GM23338 (cell line): Measurements from ENCODE around the gene APLN. TPM values are rescaled to one million over a fixed set of nuclear protein-coding genes. Genes with fewer than 3 reads are reported as not detected.

Experiments used
- ATAC-seq: fragments of 200-7000 bp; cut with Tn5 transposase; 3 replicates; pipeline ENCODE4 v1.9.1; 2020
- DNase-seq: peaks from one replicate; pipeline ENCODE4 v3.0.0-alpha.2; 2015; ENCODE audit warnings: low spot score
- H2AFZ ChIP-seq: fragments of 200-600 bp; sonication (generic); 2 replicates; pipeline ENCODE4 v1.8.0; 2016; ENCODE audit warnings: antibody characterized with exemption, mild to moderate bottlenecking, moderate library complexity
- H3F3A ChIP-seq: fragments of 200-600 bp; sonication (generic); replicated peaks from 2 replicates; pipeline ENCODE4 v1.8.0; 2017; ENCODE audit warnings: antibody characterized with exemption, mixed run types, low read depth
- H3K27ac ChIP-seq: fragments of 200-600 bp; sonication (generic); 2 replicates; pipeline ENCODE4 v1.6.1; 2016; ENCODE audit warnings: low read depth
- H3K27me3 ChIP-seq: fragments of 200-600 bp; sonication (generic); 2 replicates; pipeline ENCODE4 v1.8.0; 2016; ENCODE audit warnings: mild to moderate bottlenecking, mixed run types, moderate library complexity; ENCODE audit not compliant: insufficient read depth
- H3K36me3 ChIP-seq: fragments of 200-600 bp; sonication (generic); 2 replicates; pipeline ENCODE4 v1.8.0; 2016; ENCODE audit warnings: mild to moderate bottlenecking; ENCODE audit not compliant: insufficient read depth
- H3K4me1 ChIP-seq: fragments of 200-600 bp; sonication (generic); 2 replicates; pipeline ENCODE4 v1.8.0; 2016; ENCODE audit warnings: mild to moderate bottlenecking, moderate library complexity; ENCODE audit not compliant: insufficient read depth
- H3K4me2 ChIP-seq: fragments of 200-600 bp; sonication (generic); 2 replicates; pipeline ENCODE4 v1.7.1; 2017; ENCODE audit warnings: mixed run types
- H3K4me3 ChIP-seq: fragments of 200-600 bp; sonication (generic); 2 replicates; pipeline ENCODE4 v1.6.1; 2016; ENCODE audit warnings: mixed run types
- H3K79me2 ChIP-seq: fragments of 200-600 bp; sonication (generic); replicated peaks from 2 replicates; pipeline ENCODE4 v1.8.0; 2017; ENCODE audit warnings: mild to moderate bottlenecking; ENCODE audit not compliant: insufficient read depth
- H3K9me2 ChIP-seq: fragments of 200-600 bp; sonication (generic); 2 replicates; pipeline ENCODE4 v1.8.0; 2017; ENCODE audit not compliant: insufficient read depth
- H4K20me1 ChIP-seq: fragments of 200-600 bp; sonication (generic); replicated peaks from 2 replicates; pipeline ENCODE4 v1.8.0; 2017; ENCODE audit warnings: mild to moderate bottlenecking; ENCODE audit not compliant: insufficient read depth
- H3K27ac Mint-ChIP-seq: 2 replicates; pipeline ENCODE4 v1.8.0; 2020; ENCODE audit warnings: inconsistent platforms, mild to moderate bottlenecking, moderate library complexity, mixed read lengths
- H3K27me3 Mint-ChIP-seq: 3 replicates; pipeline ENCODE4 v1.8.0; 2022; ENCODE audit warnings: low read depth, mild to moderate bottlenecking, moderate library complexity, mixed read lengths, inconsistent platforms; ENCODE audit not compliant: insufficient read depth, poor library complexity
- H3K36me3 Mint-ChIP-seq: 3 replicates; pipeline ENCODE4 v1.8.0; 2021; ENCODE audit warnings: low read depth, mild to moderate bottlenecking, inconsistent platforms, moderate library complexity, mixed read lengths
- H3K4me1 Mint-ChIP-seq: 3 replicates; pipeline ENCODE4 v1.8.0; 2020; ENCODE audit warnings: mild to moderate bottlenecking, inconsistent platforms, mixed read lengths
- H3K4me3 Mint-ChIP-seq: 3 replicates; pipeline ENCODE4 v1.8.0; 2021; ENCODE audit warnings: moderate library complexity, mild to moderate bottlenecking, inconsistent platforms, mixed read lengths
- H3K9me3 Mint-ChIP-seq: 3 replicates; pipeline ENCODE4 v1.8.0; 2020; ENCODE audit warnings: moderate library complexity, mild to moderate bottlenecking, inconsistent platforms, mixed read lengths
- CREB1 ChIP-seq: fragments of 250-450 bp; sonication (Bioruptor Pico); IDR thresholded peaks from 2 replicates; pipeline ENCODE4 v1.5.0; 2020; ENCODE audit warnings: low read depth, mild to moderate bottlenecking, moderate library complexity
- EZH2 ChIP-seq: fragments of 200-600 bp; sonication (generic); IDR thresholded peaks from one replicate; pipeline ENCODE4 v1.8.0; 2017; ENCODE audit warnings: antibody characterized with exemption, mild to moderate bottlenecking, low read depth; ENCODE audit not compliant: unreplicated experiment
- JUNB ChIP-seq: IDR thresholded peaks from one replicate; pipeline ENCODE4 v1.6.1; 2016; ENCODE audit warnings: antibody characterized with exemption; ENCODE audit not compliant: unreplicated experiment
- NANOG ChIP-seq: IDR thresholded peaks from 2 replicates; pipeline ENCODE4 v1.6.1; 2016; ENCODE audit warnings: antibody characterized with exemption, borderline replicate concordance
- STAT1 ChIP-seq: IDR thresholded peaks from one replicate; pipeline ENCODE4 v1.6.1; 2016; ENCODE audit warnings: antibody characterized with exemption; ENCODE audit not compliant: unreplicated experiment
- polyA plus RNA-seq: library from polyadenylated mRNA; unstranded; fragments of >200 nt; fragmentation: Nextera tagmentation; extraction: Ambion mirVana; gene quantifications from 2 replicates; pipeline ENCODE4 v1.2.1, GENCODE V29; 2016
- total RNA-seq: library from RNA; depleted of rRNA; stranded (reverse); fragments of >200 nt; shearing (Covaris generic); gene quantifications from 2 replicates; pipeline ENCODE4 v1.2.3, GENCODE V29; 2014
- TF ChIP-seq, protein P1 (sequence below), 2 experiments: fragments of 200-600 bp in 1 of 2; sonication (generic) in 1 of 2; conservative IDR thresholded peaks; 2 replicates each; pipeline versions ENCODE4 v1.5.1 to v1.6.1; 2016 to 2017; ENCODE audit warnings: antibody characterized with exemption in 2 of 2, low read depth in 2 of 2, mild to moderate bottlenecking in 2 of 2, moderate library complexity in 1 of 2
- TF ChIP-seq, protein P2 (sequence below): IDR thresholded peaks from one replicate; pipeline ENCODE4 v1.6.1; 2018; ENCODE audit warnings: antibody characterized with exemption; ENCODE audit not compliant: unreplicated experiment
- TF ChIP-seq, protein P3 (sequence below): IDR thresholded peaks from 2 replicates; pipeline ENCODE4 v1.6.1; 2016; ENCODE audit warnings: antibody characterized with exemption
- TF ChIP-seq, protein P4 (sequence below): fragments of 250-450 bp; sonication (Bioruptor Pico); IDR thresholded peaks from 2 replicates; pipeline ENCODE4 v1.5.0; 2020; ENCODE audit warnings: mild to moderate bottlenecking, moderate library complexity

Gene APLN
- total and polyA plus RNA-seq, 2 experiments from 2014 or later: 0.49 to 0.60 TPM

DNA sequence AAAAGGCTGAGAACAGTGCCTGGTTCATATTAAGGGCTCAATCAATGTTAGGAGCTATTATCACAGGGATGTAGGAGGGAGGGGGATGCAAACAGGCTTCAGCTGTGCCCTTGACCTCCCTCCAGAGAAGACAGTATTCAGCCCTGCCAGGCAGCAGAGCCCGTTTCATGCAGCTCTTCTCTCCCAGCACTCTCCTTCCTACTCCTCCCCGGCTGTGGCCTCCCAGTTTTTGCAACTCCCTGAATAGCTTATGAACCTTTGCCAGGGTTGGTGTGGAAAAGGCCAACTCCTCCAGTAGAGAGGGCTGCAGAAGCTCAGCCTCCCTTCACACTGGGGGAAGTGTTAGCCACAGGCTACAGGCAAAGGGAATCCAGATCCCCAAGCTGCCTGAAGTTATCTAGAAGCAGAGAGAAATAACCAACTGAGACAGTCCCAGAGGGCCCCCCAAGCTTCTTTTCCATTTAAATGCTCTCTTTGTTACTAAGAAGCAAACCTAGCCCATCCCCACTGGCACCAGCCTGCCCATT is 31.7 kb upstream of the APLN start:
- DNase-seq: no peak
- peak; percentile 81 for ATAC-seq
- Histone ChIP-seq H3K9me2 (no peaks in the 10 kb centered on the region), H2AFZ (no peak overlapping the region; the same call in 1 of the 2 replicates), H3K36me3 (no peaks in the 10 kb centered on the region), H3K27ac (no peak overlapping the region), H3K79me2 (no peaks in the 10 kb centered on the region), H3F3A (no peaks in the 10 kb centered on the region), H3K27me3 (no peaks in the 10 kb centered on the region), H3K4me2 (no peak overlapping the region), H4K20me1 (no peaks in the 10 kb centered on the region), H3K4me3 (0 out of 2 replicates have a peak overlapping the region, but pooled peaks have one; percentile 26), H3K4me1 (no peaks in the 10 kb centered on the region)
- no peaks in the 10 kb centered on the region; the same call in 2 of the 3 replicates for H3K36me3 Mint-ChIP-seq
- H3K9me3 Mint-ChIP-seq: no peaks in the 10 kb centered on the region
- TF ChIP-seq, protein P1, sequence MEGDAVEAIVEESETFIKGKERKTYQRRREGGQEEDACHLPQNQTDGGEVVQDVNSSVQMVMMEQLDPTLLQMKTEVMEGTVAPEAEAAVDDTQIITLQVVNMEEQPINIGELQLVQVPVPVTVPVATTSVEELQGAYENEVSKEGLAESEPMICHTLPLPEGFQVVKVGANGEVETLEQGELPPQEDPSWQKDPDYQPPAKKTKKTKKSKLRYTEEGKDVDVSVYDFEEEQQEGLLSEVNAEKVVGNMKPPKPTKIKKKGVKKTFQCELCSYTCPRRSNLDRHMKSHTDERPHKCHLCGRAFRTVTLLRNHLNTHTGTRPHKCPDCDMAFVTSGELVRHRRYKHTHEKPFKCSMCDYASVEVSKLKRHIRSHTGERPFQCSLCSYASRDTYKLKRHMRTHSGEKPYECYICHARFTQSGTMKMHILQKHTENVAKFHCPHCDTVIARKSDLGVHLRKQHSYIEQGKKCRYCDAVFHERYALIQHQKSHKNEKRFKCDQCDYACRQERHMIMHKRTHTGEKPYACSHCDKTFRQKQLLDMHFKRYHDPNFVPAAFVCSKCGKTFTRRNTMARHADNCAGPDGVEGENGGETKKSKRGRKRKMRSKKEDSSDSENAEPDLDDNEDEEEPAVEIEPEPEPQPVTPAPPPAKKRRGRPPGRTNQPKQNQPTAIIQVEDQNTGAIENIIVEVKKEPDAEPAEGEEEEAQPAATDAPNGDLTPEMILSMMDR (conservative IDR thresholded peaks at IDR 0.05; ENCODE audit: low read depth in 2 of 2): no peak
- TF ChIP-seq NANOG: no peak
- TF ChIP-seq CREB1 (CRISPR knock-in tag): no peak
- peaks cover 3% of the 10 kb centered on the region for H3K27me3 Mint-ChIP-seq
- no peak overlapping the region for H3K4me3 Mint-ChIP-seq
- peaks cover 10% of the 10 kb centered on the region for H3K4me1 Mint-ChIP-seq
- no peak overlapping the region; the same call in 1 of the 2 replicates for H3K27ac Mint-ChIP-seq

DNA sequence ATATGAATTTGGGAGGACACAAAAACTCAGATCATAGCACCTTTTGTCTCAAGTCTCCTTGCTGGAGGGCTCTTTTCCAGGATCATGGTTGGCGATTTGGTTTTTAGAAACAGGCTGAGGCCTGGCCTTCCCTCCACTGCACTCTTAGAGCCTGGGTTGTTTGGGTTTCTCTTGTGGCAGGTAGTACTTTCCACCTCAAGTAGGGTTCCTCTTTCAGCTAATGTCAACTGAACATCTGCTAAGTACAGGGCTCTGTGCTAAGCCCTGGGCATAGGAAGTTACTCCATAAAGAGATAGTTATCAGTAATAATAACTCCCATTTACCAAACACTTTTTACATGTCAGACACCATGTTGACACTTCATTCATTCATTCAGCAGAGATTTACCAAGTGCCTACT is 28.2 kb upstream of the APLN start:
- no peak for ATAC-seq
- Histone ChIP-seq H3K79me2 (no peaks in the 10 kb centered on the region), H3K4me2 (no peak overlapping the region), H3K36me3 (no peaks in the 10 kb centered on the region), H4K20me1 (no peaks in the 10 kb centered on the region), H2AFZ (no peak overlapping the region), H3K9me2 (no peaks in the 10 kb centered on the region), H3K4me3 (no peak overlapping the region), H3K27ac (no peak overlapping the region), H3F3A (no peaks in the 10 kb centered on the region), H3K4me1 (no peaks in the 10 kb centered on the region; the same call in 1 of the 2 replicates), H3K27me3 (peaks cover 9% of the 10 kb centered on the region; the same call in 1 of the 2 replicates)
- Mint-ChIP-seq H3K9me3 (no peaks in the 10 kb centered on the region), H3K27me3 (peaks cover 3% of the 10 kb centered on the region), H3K4me3 (no peak overlapping the region), H3K27ac (no peak overlapping the region), H3K36me3 (no peaks in the 10 kb centered on the region; the same call in 2 of the 3 replicates), H3K4me1 (peaks cover 10% of the 10 kb centered on the region)
- no peak for DNase-seq
- no peak for TF ChIP-seq JUNB
- TF ChIP-seq, protein P2, sequence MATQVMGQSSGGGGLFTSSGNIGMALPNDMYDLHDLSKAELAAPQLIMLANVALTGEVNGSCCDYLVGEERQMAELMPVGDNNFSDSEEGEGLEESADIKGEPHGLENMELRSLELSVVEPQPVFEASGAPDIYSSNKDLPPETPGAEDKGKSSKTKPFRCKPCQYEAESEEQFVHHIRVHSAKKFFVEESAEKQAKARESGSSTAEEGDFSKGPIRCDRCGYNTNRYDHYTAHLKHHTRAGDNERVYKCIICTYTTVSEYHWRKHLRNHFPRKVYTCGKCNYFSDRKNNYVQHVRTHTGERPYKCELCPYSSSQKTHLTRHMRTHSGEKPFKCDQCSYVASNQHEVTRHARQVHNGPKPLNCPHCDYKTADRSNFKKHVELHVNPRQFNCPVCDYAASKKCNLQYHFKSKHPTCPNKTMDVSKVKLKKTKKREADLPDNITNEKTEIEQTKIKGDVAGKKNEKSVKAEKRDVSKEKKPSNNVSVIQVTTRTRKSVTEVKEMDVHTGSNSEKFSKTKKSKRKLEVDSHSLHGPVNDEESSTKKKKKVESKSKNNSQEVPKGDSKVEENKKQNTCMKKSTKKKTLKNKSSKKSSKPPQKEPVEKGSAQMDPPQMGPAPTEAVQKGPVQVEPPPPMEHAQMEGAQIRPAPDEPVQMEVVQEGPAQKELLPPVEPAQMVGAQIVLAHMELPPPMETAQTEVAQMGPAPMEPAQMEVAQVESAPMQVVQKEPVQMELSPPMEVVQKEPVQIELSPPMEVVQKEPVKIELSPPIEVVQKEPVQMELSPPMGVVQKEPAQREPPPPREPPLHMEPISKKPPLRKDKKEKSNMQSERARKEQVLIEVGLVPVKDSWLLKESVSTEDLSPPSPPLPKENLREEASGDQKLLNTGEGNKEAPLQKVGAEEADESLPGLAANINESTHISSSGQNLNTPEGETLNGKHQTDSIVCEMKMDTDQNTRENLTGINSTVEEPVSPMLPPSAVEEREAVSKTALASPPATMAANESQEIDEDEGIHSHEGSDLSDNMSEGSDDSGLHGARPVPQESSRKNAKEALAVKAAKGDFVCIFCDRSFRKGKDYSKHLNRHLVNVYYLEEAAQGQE: no peak
- no peak for TF ChIP-seq EZH2
- TF ChIP-seq, protein P3, sequence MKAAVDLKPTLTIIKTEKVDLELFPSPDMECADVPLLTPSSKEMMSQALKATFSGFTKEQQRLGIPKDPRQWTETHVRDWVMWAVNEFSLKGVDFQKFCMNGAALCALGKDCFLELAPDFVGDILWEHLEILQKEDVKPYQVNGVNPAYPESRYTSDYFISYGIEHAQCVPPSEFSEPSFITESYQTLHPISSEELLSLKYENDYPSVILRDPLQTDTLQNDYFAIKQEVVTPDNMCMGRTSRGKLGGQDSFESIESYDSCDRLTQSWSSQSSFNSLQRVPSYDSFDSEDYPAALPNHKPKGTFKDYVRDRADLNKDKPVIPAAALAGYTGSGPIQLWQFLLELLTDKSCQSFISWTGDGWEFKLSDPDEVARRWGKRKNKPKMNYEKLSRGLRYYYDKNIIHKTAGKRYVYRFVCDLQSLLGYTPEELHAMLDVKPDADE: no peak
- TF ChIP-seq, protein P4, sequence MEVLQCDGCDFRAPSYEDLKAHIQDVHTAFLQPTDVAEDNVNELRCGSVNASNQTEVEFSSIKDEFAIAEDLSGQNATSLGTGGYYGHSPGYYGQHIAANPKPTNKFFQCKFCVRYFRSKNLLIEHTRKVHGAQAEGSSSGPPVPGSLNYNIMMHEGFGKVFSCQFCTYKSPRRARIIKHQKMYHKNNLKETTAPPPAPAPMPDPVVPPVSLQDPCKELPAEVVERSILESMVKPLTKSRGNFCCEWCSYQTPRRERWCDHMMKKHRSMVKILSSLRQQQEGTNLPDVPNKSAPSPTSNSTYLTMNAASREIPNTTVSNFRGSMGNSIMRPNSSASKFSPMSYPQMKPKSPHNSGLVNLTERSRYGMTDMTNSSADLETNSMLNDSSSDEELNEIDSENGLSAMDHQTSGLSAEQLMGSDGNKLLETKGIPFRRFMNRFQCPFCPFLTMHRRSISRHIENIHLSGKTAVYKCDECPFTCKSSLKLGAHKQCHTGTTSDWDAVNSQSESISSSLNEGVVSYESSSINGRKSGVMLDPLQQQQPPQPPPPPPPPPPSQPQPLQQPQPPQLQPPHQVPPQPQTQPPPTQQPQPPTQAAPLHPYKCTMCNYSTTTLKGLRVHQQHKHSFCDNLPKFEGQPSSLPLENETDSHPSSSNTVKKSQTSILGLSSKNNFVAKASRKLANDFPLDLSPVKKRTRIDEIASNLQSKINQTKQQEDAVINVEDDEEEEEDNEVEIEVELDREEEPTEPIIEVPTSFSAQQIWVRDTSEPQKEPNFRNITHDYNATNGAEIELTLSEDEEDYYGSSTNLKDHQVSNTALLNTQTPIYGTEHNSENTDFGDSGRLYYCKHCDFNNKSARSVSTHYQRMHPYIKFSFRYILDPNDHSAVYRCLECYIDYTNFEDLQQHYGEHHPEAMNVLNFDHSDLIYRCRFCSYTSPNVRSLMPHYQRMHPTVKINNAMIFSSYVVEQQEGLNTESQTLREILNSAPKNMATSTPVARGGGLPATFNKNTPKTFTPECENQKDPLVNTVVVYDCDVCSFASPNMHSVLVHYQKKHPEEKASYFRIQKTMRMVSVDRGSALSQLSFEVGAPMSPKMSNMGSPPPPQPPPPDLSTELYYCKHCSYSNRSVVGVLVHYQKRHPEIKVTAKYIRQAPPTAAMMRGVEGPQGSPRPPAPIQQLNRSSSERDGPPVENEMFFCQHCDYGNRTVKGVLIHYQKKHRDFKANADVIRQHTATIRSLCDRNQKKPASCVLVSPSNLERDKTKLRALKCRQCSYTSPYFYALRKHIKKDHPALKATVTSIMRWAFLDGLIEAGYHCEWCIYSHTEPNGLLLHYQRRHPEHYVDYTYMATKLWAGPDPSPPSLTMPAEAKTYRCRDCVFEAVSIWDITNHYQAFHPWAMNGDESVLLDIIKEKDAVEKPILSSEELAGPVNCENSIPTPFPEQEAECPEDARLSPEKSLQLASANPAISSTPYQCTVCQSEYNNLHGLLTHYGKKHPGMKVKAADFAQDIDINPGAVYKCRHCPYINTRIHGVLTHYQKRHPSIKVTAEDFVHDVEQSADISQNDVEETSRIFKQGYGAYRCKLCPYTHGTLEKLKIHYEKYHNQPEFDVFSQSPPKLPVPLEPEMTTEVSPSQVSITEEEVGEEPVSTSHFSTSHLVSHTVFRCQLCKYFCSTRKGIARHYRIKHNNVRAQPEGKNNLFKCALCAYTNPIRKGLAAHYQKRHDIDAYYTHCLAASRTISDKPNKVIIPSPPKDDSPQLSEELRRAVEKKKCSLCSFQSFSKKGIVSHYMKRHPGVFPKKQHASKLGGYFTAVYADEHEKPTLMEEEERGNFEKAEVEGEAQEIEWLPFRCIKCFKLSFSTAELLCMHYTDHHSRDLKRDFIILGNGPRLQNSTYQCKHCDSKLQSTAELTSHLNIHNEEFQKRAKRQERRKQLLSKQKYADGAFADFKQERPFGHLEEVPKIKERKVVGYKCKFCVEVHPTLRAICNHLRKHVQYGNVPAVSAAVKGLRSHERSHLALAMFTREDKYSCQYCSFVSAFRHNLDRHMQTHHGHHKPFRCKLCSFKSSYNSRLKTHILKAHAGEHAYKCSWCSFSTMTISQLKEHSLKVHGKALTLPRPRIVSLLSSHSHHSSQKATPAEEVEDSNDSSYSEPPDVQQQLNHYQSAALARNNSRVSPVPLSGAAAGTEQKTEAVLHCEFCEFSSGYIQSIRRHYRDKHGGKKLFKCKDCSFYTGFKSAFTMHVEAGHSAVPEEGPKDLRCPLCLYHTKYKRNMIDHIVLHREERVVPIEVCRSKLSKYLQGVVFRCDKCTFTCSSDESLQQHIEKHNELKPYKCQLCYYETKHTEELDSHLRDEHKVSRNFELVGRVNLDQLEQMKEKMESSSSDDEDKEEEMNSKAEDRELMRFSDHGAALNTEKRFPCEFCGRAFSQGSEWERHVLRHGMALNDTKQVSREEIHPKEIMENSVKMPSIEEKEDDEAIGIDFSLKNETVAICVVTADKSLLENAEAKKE: no peak
- TF ChIP-seq STAT1: no peak
